ENCODE measurements around the gene PSMB7.
A peak's percentile ranks its signal among the peaks of the same experiment; 100 is the strongest.

Gene PSMB7

GRCh38 chr9:124347968-124348358, 67.3 kb downstream of the PSMB7 start:
- H3K27me3 ChIP-seq: no peaks in the 10 kb centered on the region
- H3K4me3 ChIP-seq: no peak overlapping the region
- peak overlapping the region; percentile 36; the same call in 1 of the 2 replicates for H3K4me2 ChIP-seq
- H3K9ac ChIP-seq: no peak overlapping the region
- H3K9me3 ChIP-seq: no peaks in the 10 kb centered on the region
- peaks cover 26% of the 10 kb centered on the region for H3K4me1 ChIP-seq
- peaks cover 96% of the 10 kb centered on the region for H3K36me3 ChIP-seq
- no peak overlapping the region for H3K27ac ChIP-seq
- TF ChIP-seq Cebpa-rat (IDR thresholded peaks at IDR 0.05): no peak
- H4K20me1 ChIP-seq: peaks cover 99% of the 10 kb centered on the region

- Histone ChIP-seq H3K9me3 (no peaks in the 10 kb centered on the region), H3K27me3 (no peaks in the 10 kb centered on the region), H4K20me1 (peaks cover 99% of the 10 kb centered on the region), H3K27ac (no peak overlapping the region), H3K36me3 (peaks cover 91% of the 10 kb centered on the region), H3K9ac (no peak overlapping the region), H3K4me3 (no peak overlapping the region), H3K4me1 (peaks cover 32% of the 10 kb centered on the region), H3K4me2 (peak overlapping the region; percentile 36)
- no peak for TF ChIP-seq Cebpa-rat (IDR thresholded peaks at IDR 0.05)
Measured at GRCh38 chr9:124347206-124347967, 67.9 kb downstream of the PSMB7 start.

- no peak overlapping the region for H3K27ac ChIP-seq
- no peaks in the 10 kb centered on the region for H3K27me3 ChIP-seq
- peaks cover 88% of the 10 kb centered on the region for H3K36me3 ChIP-seq
- peaks cover 99% of the 10 kb centered on the region for H4K20me1 ChIP-seq
- H3K9ac ChIP-seq: no peak overlapping the region
- TF ChIP-seq Cebpa-rat (IDR thresholded peaks at IDR 0.05): no peak
- no peak overlapping the region for H3K4me3 ChIP-seq
- peaks cover 39% of the 10 kb centered on the region for H3K4me1 ChIP-seq
- no peak overlapping the region for H3K4me2 ChIP-seq
- no peaks in the 10 kb centered on the region for H3K9me3 ChIP-seq
Measured at GRCh38 chr9:124346347-124347163, 68.7 kb downstream of the PSMB7 start.

- peaks cover 91% of the 10 kb centered on the region for H4K20me1 ChIP-seq
- no peaks in the 10 kb centered on the region for H3K27me3 ChIP-seq
- no peak overlapping the region for H3K4me2 ChIP-seq
- H3K9me3 ChIP-seq: no peaks in the 10 kb centered on the region
- peaks cover 88% of the 10 kb centered on the region for H3K36me3 ChIP-seq
- H3K4me1 ChIP-seq: peaks cover 39% of the 10 kb centered on the region
- no peak overlapping the region for H3K27ac ChIP-seq
- TF ChIP-seq Cebpa-rat (IDR thresholded peaks at IDR 0.05): no peak
- H3K4me3 ChIP-seq: no peak overlapping the region
- no peak overlapping the region for H3K9ac ChIP-seq
Measured at GRCh38 chr9:124345751-124346281, 69.4 kb downstream of the PSMB7 start.

GRCh38 chr9:124345063-124345462, 70.2 kb downstream of the PSMB7 start:
- Histone ChIP-seq H3K4me1 (peaks cover 39% of the 10 kb centered on the region), H3K27ac (no peak overlapping the region), H3K4me3 (no peak overlapping the region), H3K4me2 (no peak overlapping the region), H3K9me3 (no peaks in the 10 kb centered on the region), H3K27me3 (no peaks in the 10 kb centered on the region), H3K36me3 (peaks cover 88% of the 10 kb centered on the region), H4K20me1 (peaks cover 84% of the 10 kb centered on the region), H3K9ac (no peak overlapping the region)
- TF ChIP-seq Cebpa-rat (IDR thresholded peaks at IDR 0.05): no peak

- Histone ChIP-seq H3K27me3 (no peaks in the 10 kb centered on the region), H3K9ac (no peak overlapping the region), H3K4me2 (peak overlapping the region; percentile 78; the same call in 1 of the 2 replicates), H3K4me1 (peaks cover 39% of the 10 kb centered on the region), H4K20me1 (peaks cover 78% of the 10 kb centered on the region), H3K4me3 (no peak overlapping the region), H3K9me3 (no peaks in the 10 kb centered on the region), H3K27ac (no peak overlapping the region), H3K36me3 (peaks cover 88% of the 10 kb centered on the region)
- TF ChIP-seq Cebpa-rat (IDR thresholded peaks at IDR 0.05): no peak
Measured at GRCh38 chr9:124344291-124345050, 70.8 kb downstream of the PSMB7 start.

GRCh38 chr9:124343533-124344290, 71.5 kb downstream of the PSMB7 start:
- Histone ChIP-seq H3K9me3 (no peaks in the 10 kb centered on the region), H3K36me3 (peaks cover 88% of the 10 kb centered on the region), H3K27me3 (no peaks in the 10 kb centered on the region), H3K4me3 (no peak overlapping the region), H3K9ac (peak overlapping the region; percentile 62; the same call in 1 of the 2 replicates), H3K4me2 (peak overlapping the region; percentile 78), H3K27ac (peak overlapping the region; percentile 46; the same call in 1 of the 2 replicates), H3K4me1 (peaks cover 39% of the 10 kb centered on the region), H4K20me1 (peaks cover 70% of the 10 kb centered on the region)
- TF ChIP-seq Cebpa-rat (IDR thresholded peaks at IDR 0.05): no peak

- peak overlapping the region; percentile 62 for H3K9ac ChIP-seq
- H3K36me3 ChIP-seq: peaks cover 88% of the 10 kb centered on the region
- H4K20me1 ChIP-seq: peaks cover 62% of the 10 kb centered on the region
- H3K9me3 ChIP-seq: no peaks in the 10 kb centered on the region; the same call in 1 of the 2 replicates
- H3K4me2 ChIP-seq: peak overlapping the region; percentile 78
- no peaks in the 10 kb centered on the region for H3K27me3 ChIP-seq
- no peak overlapping the region for H3K4me3 ChIP-seq
- peaks cover 38% of the 10 kb centered on the region for H3K4me1 ChIP-seq
- peak overlapping the region; percentile 64 for H3K27ac ChIP-seq
- no peak for TF ChIP-seq Cebpa-rat (IDR thresholded peaks at IDR 0.05)
Measured at GRCh38 chr9:124342776-124343485, 72.3 kb downstream of the PSMB7 start.

Measured in BLaER1 (cell line).